Astrocyte of the spinal cord (primary cell): ENCODE measurements around the gene HSPD1.
"Not testable (repeated sequence)": the region's sequence is repeated elsewhere in the genome, so short reads cannot be mapped to it uniquely, and the experiment has no call there.

Source experiments
- DNase-seq: peaks from one replicate; pipeline ENCODE4 v3.0.0; 2011; ENCODE audit warnings: low read depth, low spot score
- H3K4me3 ChIP-seq: 2 replicates; pipeline ENCODE4 v1.5.1; 2011; ENCODE audit warnings: low read depth, mild to moderate bottlenecking, low read length, moderate library complexity
- CTCF ChIP-seq: IDR thresholded peaks from 2 replicates; pipeline ENCODE4 v1.5.1; 2012; ENCODE audit warnings: low read depth, mild to moderate bottlenecking, low read length, inconsistent platforms
- in situ Hi-C: cut with HindIII; loops from 2 replicates; pipeline ENCODE4 v1.10.0; 2017; ENCODE audit warnings: low sequenced_read_pairs

The HSPD1 gene

DNA sequence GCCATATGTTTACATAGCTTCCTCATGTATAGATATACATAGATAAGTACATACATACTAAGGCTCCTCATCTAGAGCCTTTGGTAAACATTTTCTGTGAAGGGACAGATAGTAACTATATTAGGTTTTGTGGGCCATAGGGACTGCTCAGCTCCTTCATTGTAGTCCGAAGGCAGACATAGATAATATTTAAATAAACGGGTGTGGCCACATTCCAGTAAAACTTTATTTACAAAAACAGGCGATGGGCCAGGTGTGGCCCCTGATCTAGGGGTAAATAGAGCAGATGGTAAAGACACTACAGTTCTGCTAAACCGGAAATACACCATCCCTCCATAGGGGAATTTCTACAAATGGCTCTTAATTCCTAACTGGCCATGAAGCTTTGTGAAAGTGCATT, 39.0 kb downstream of the HSPD1 start:
- no peak for TF ChIP-seq CTCF
- in situ Hi-C loops, result no loop called here
- no peak for DNase-seq
- H3K4me3 ChIP-seq, result no peak overlapping the region

- TF ChIP-seq CTCF, result no peak
- in situ Hi-C loops, result no loop called here
- H3K4me3 ChIP-seq, result no peak overlapping the region
- DNase-seq, result no peak
Measured at GRCh38 chr2:197455428-197455827, 44.2 kb downstream of the HSPD1 start.

DNA sequence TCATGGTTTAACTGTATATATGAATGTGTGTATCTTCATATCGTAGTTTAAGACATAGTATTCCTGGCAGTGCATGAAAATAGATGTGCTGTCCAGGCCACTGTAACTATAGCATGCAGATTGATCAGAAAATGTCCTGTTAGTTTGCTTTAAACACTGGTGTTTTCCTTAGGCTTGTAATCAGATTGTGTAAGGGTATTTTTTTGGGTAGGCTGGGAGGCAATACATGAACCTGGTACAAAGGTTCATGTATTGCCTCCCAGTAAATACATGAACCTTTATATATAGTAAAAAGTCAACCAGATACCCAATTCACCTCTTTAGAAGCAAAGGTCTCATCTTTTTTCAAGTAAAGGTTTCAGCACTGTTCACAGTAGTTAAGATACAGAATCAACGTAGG, 44.7 kb downstream of the HSPD1 start:
- in situ Hi-C loops, result no loop called here
- no peak for DNase-seq
- H3K4me3 ChIP-seq, result peak overlapping the region; percentile 100
- no peak for TF ChIP-seq CTCF

GRCh38 chr2:197453914-197454398, 45.7 kb downstream of the HSPD1 start:
- peak overlapping the region; percentile 100 for H3K4me3 ChIP-seq
- peak; percentile 92 for DNase-seq
- no peak for TF ChIP-seq CTCF
- in situ Hi-C loops, result no loop called here

DNA sequence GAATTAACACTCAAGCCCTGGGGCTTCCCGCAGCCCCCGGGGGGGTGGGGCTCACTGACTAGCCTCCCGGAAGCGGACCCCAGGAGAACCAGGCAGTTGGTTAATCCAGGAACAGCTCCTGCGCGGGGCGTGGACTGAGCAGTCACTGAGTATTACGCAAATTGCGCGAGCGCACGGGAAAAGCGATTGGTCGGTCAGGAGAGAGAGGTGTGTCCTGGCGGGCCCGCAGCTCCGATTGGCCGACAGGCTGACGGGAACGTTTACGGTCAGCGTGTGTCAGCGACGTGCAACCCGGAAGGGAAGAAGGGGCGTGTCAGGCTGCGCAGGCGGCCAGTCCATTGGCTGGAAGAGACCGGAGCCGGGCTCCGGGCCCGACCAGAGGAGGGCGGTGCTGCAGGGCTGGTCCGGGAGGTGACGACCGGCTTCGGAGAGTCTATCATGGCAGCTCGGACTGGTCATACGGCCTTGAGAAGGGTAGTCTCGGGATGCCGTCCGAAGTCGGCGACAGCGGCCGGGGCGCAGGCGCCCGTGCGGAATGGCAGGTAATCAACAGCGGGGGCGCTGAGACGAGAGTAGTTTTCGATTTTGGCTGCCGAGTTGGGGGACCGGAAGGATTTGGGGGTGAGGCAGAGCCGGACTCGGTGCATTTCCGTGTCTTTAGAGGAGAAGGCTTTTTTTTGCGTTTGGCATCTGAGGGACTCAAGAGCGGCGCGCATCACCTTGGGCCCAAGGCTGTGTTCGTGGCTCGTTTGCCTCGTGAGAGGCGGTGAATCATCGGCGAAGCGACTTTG, 46.3 kb downstream of the HSPD1 start, which contains the start of gene COQ10B:
Gene COQ10B (plus strand): TSS at position 430 of the 791 bp plus-strand sequence. CDS start 9 bp downstream, at position 439.
- peak within 1 kb of the TSS; percentile 100 for H3K4me3 ChIP-seq
- in situ Hi-C loops, result no loop called here
- TF ChIP-seq CTCF, result peak; percentile 34
- DNase-seq, result peak; percentile 100

DNA sequence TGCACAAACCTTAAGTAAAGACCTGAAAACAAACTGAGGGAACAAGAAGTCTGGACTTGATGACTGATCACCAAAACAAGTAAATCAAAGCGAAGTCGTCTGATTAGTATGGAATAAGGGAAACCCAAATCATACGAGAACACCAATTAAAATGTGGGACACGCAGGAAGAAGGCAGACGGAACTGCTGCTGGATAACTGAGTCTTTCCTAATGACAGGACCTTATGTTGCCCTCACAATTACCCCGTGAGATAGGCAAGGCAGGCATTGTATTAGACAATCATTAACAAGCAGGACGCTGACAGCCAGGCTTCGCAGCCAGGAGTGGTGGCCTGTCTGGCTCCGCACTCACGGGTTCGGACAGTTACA, 46.9 kb downstream of the HSPD1 start:
- in situ Hi-C loops, result no loop called here
- no peak for TF ChIP-seq CTCF

GRCh38 chr2:197450935-197451358, 48.7 kb downstream of the HSPD1 start:
- in situ Hi-C loops, DNase-seq, H3K4me3 ChIP-seq: not testable (repeated sequence)

More for the DNA sequence above, 46.9 kb downstream of the HSPD1 start:
- no peak for DNase-seq
- peak overlapping the region; percentile 100 for H3K4me3 ChIP-seq
